NOMO-1 treated with DMSO at 0.1 percent for 48 hours (cell line): ENCODE measurements around the gene CMYA5.
"Not testable (repeated sequence)": the region's sequence is repeated elsewhere in the genome, so short reads cannot be mapped to it uniquely, and the experiment has no call there.

Source experiments
- DNase-seq: peaks from one replicate; lab custom pipeline; 2025; ENCODE audit not compliant: unreplicated experiment; lab: John Stamatoyannopoulos, UW

The CMYA5 gene

GRCh38 chr5:79746642-79747569, 57.3 kb downstream of the CMYA5 start:
- DNase-seq, result no peak

- no peak for DNase-seq
Observed at GRCh38 chr5:79750611-79751510, 61.2 kb downstream of the CMYA5 start.

- no peak for DNase-seq
Observed at GRCh38 chr5:79753092-79753491, 63.5 kb downstream of the CMYA5 start.

GRCh38 chr5:79753877-79754645, 64.4 kb downstream of the CMYA5 start:
- DNase-seq, result no peak

GRCh38 chr5:79754865-79755555, 65.4 kb downstream of the CMYA5 start:
- DNase-seq, result no peak

GRCh38 chr5:79756076-79756475, 66.4 kb downstream of the CMYA5 start:
- DNase-seq, result no peak

GRCh38 chr5:79759436-79759835, 69.8 kb downstream of the CMYA5 start:
- DNase-seq, result no peak

- no peak for DNase-seq
Observed at GRCh38 chr5:79759848-79760247, 70.2 kb downstream of the CMYA5 start.

GRCh38 chr5:79762929-79763328, 73.3 kb downstream of the CMYA5 start:
- DNase-seq, result no peak

GRCh38 chr5:79764147-79764546, 74.5 kb downstream of the CMYA5 start:
- DNase-seq, result not testable (repeated sequence)

- DNase-seq, result no peak
Observed at GRCh38 chr5:79771387-79771786, 81.8 kb downstream of the CMYA5 start.

GRCh38 chr5:79772651-79773050, 83.0 kb downstream of the CMYA5 start:
- DNase-seq, result no peak

- DNase-seq, result no peak
Observed at GRCh38 chr5:79773612-79774011, 84.0 kb downstream of the CMYA5 start.

GRCh38 chr5:79774171-79774854, 84.7 kb downstream of the CMYA5 start:
- DNase-seq, result no peak

- no peak for DNase-seq
Observed at GRCh38 chr5:79774855-79775237, 85.2 kb downstream of the CMYA5 start.

GRCh38 chr5:79784741-79785140, 95.1 kb downstream of the CMYA5 start:
- DNase-seq, result not testable (repeated sequence)

- DNase-seq, result no peak
Observed at GRCh38 chr5:79785983-79786382, 96.3 kb downstream of the CMYA5 start.

GRCh38 chr5:79787448-79787847, 97.8 kb downstream of the CMYA5 start:
- DNase-seq, result no peak

- DNase-seq, result no peak
Observed at GRCh38 chr5:79791843-79792242, 102.2 kb downstream of the CMYA5 start.

- DNase-seq, result no peak
Observed at GRCh38 chr5:79792463-79792862, 102.8 kb downstream of the CMYA5 start.
